GM19455 (cell line): Measurements from ENCODE around the gene PLSCR4.

Experiments used
- ATAC-seq: cut with Tn5 transposase; IDR thresholded peaks from one replicate; pipeline ENCODE4 v1.9.1; 2021; ENCODE audit not compliant: unreplicated experiment

Gene PLSCR4

DNA sequence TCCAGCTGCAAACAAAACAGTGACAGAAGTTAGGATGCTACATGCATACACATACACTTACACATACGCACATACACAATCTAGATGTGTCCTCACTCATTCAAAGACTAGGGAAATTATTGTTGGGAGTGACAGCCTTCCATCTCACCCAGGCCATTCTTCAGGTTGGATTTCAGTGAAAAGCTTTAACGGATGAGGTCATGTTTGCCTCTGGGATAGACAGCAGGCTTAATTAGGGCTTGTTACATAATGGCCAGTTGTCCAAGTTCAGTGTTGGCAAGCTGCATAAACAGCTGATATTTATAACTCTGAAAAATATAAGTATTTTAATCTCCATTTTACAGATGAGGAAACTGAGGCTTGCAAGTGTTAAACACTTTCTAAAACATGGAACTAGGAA lies 54.1 kb downstream of the PLSCR4 start:
- ATAC-seq = no peak

DNA sequence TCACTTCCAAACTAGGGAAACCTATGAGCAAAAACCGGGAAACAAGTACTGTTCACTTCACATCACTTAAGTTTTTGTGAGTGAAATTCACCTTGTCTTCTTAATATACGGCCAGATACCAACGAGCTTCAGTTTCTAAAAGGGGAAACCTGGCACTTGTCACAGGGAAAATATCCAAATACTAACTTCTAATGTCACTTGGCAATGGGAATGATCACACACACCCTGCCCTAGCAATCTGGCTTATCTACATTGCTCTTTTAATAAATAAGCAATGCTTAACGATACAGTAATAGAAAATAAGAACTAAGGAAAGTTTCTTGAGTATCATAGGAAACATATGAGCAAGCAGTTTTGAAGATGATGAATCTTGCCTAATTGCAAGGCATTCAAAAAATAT lies 55.3 kb downstream of the PLSCR4 start:
- no peak for ATAC-seq

- no peak for ATAC-seq
Measured at GRCh38 chr3:146195030-146195429, 55.9 kb downstream of the PLSCR4 start.

DNA sequence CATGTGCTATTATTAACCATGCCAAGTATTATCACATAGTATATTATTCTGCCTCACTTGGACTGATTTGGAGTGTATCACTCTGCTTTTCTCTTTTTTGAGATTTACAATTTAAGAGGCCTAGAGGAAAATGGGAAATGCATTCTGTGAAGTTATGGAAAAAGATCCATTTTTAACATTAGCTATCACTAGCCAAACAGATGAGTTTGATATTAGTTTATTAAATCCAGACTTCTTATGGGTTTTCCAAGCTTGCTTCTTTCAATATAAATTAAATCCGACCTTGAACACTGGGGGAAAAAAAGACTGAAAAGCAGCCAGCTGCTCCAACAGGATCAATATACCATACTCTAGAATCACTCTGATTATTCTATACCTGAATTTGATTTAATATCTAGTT lies 59.9 kb downstream of the PLSCR4 start:
- ATAC-seq = no peak

DNA sequence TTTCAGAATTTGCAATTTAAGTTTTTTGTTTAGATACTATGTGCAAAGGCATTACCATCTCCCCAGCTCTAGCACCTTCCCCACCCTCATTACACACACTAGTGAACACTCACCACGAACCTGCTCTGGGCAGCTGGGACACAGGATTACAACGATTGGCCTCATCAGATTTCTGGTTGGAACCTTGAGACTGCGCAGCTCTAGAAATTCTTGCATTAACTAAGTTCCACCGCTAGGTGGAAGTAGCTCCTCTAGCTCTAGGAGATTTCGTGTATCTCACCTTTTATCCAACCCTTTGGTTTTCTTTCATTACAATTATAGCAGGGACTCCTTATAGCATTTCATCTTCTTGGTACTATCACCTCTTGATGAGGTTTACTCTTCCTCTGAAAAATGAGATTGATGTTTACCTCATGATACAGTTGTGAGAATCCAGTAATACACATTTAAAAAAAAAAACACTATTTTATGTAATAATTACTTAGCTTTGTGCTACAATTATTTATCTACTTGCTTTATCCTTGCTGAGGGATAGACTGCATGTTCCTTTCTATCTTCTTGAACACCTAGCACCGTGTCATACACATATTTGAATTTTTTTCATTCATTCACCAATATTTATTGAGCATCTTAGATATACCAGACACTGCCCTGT lies 61.3 kb downstream of the PLSCR4 start:
- ATAC-seq = peak; percentile 98

GRCh38 chr3:146187334-146187950 lies 63.5 kb downstream of the PLSCR4 start:
- ATAC-seq = no peak

- ATAC-seq = no peak
Measured at GRCh38 chr3:146184241-146185015, 66.5 kb downstream of the PLSCR4 start.

DNA sequence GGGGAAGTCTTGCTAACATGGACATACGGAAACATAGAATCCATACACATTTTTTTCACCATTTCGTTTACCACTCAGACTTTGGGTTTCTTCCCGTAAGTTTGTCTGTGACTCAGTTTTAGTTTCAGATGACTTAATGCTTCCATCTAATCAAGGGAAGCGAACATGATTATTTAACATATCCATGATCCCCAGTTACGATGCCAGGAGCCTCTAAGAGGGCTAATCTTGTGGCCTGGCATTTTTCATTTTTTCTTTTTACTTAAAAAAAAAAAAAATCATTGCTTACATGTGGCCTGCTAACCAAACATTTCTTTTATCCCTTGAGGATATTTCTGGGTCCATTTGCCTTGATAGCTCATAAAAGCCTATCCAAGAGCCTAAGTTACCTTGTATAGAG lies 69.7 kb downstream of the PLSCR4 start:
- ATAC-seq = no peak

DNA sequence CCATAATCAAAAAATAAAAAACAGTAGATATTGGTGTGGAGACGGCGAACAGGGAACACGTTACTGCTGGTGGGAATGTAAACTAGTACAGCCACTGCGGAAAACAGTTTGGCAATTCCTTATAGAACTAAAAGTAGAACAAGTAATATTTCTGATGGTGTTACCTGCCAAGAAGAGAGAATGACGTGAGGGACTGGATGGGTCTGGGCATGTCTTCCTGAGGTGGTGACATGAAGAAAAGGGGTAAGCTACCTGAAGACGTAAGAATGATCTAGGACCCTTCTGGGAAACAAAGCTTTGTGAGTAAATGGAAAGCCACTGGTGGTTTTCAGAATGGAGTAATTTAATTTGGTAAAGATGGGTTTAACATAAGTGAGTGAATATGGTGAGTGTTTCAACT lies 70.5 kb downstream of the PLSCR4 start:
- no peak for ATAC-seq

GRCh38 chr3:146178006-146178689 lies 72.8 kb downstream of the PLSCR4 start:
- no peak for ATAC-seq

DNA sequence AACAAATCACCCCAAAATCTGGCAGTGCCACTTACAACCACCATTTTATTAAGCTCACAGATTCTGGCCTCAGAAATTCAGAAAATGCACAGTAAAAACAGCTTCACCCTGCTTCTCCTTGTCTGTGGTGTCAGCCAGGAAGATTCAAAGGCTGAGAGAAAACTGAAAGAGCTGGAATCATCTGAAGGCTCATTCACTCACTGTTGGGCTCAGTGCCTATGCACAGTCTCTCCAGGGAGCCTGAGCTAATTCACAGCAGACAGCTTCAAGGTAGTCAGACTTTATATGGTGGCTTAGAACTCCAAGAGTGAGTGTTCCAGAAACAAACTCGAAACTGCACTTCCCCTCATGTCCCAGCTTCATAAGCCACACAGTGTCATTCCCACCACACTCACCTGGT lies 73.4 kb downstream of the PLSCR4 start:
- no peak for ATAC-seq

GRCh38 chr3:146177072-146177471 lies 73.8 kb downstream of the PLSCR4 start:
- no peak for ATAC-seq

DNA sequence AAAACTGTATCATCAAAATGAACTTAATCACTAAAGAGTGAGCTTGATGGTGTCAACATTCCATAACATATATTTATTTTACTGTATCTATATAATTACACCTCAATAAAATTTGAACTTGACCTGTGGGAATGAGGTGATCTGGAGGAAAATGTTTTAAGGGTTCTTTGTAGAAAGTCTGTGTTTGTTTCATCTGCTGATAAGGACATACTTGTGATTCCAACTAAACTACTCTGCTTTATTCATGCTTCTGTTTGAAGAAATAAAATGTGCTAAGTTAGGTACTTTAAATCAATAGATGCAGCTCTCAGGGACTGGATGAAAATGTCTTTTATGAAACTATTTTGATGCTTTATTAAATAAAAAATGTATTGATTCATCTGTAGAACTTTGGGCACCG lies 78.3 kb downstream of the PLSCR4 start:
- ATAC-seq = no peak

- ATAC-seq = no peak
Measured at GRCh38 chr3:146170591-146170990, 80.3 kb downstream of the PLSCR4 start.

DNA sequence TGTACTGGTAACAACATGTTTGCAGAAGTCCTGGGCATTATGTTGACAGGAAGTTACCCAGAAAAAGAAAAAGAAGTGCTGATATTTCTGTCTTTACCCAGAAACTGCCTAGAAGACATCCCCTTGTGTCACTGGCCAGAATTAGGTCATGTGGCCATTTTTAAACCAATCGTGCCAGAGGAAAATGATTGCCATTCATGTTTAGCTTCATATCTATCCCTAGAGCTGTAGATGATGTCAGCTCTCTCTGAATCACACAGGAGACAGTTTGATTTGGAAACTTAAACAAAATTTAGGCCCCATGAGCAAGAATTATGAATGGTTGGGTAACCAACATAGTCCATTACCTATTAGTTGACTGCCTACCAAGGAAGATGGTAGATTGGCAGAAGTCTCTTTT lies 81.0 kb downstream of the PLSCR4 start:
- no peak for ATAC-seq

DNA sequence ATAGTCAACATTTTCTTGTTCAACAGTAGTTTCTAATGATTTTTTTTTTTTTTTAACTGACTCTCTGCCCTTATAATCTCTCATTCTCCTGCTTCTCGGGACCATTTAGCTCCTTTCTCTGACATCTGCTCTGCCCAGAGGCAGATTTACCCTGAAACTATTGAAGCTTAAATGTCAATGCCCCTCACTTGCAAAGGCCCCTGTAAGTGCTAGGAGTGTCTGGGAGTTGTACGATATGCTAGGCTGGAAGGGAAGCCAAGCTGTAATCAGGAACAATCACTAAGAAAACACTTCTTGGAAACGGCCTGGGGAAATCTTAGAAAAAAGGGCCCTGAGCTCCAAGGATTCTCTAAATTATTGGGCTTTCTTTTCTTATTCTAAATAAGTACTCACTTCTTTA lies 84.1 kb downstream of the PLSCR4 start:
- no peak for ATAC-seq

- no peak for ATAC-seq
Measured at GRCh38 chr3:146166415-146166821, 84.5 kb downstream of the PLSCR4 start.

GRCh38 chr3:146165877-146166276 lies 85.0 kb downstream of the PLSCR4 start:
- no peak for ATAC-seq

DNA sequence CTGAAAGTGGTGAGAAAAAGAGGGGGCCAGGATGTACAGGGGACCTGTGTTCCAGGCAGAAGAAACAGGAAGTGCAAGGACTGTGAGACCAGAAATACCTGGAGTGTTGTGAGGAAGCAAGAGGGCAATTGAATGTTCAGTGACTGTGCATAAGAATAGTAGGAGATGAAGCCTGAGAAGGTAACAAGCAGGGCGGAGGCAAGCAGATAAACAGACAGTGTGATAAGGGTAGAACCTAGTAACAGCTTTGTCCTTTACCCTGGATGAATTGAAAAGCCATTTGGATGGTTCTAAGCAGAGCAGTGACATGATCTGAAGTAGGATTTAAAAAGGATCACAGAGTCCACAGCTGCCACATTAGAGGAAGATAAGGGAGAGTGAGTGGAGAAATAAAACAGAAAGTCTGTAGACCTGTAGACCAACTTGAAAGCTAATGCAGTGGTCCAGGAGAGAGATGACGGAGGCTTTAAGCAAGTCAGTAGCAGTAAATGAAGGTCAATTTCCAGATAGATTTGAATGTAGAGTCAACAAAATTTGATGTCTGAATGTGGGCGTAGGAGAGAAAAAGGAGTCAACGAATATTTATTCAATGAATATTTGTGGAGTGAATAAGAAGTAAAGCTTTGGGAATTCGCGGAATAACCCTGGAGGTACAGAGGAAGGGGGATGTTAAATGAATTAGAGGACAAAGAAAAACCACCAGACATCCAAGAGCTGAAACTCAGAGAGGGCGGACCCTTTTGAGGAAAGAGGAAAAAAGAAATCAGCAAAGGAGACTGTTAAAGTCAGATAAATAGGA lies 85.7 kb downstream of the PLSCR4 start:
- ATAC-seq = no peak

- ATAC-seq = no peak
Measured at GRCh38 chr3:146164506-146164905, 86.4 kb downstream of the PLSCR4 start.

GRCh38 chr3:146164071-146164470 lies 86.8 kb downstream of the PLSCR4 start:
- ATAC-seq = no peak
